ENCODE results near the gene PARP16.

PARP16 gene

GRCh38 chr15:65217526-65218482, 68.9 kb downstream of the PARP16 start:
- no peak for DNase-seq (ENCODE audit: low read depth, low spot score)
- ChIA-PET POLR2A (no interaction called here), CTCF (interaction anchor here (1.1 to 1.4 kb wide), 2 partner anchors 29 to 54 kb away, joined by 3 to 6 read pairs; no protein-coding TSS in a partner anchor)

DNA sequence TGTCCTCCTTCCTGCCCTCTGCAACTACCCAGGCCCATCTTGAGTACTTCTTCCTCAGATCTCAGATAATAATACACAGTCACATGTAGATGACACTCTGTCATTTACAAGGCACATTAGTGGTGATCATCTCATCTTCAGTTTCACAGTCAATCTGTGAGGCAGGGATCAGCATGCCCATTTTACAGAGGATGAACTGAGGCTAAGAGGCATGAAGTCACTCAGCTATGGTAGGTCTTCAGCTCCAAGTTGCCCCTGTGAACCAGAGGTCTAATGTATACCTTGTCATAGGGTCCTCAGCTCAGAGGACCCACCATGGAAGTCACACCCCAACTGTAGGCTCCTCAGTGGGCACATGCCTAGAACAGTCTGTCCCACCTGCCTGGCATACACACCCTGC, 71.2 kb downstream of the PARP16 start:
- no peak overlapping the region for H3K4me3 ChIP-seq (ENCODE audit: low read depth, low read length)
- no peak for DNase-seq (ENCODE audit: low read depth, low spot score)
- ChIA-PET CTCF (interaction anchor here (0.6 to 1.2 kb wide), 3 partner anchors 10 to 71 kb away, joined by 3 to 6 read pairs (median 3); partner anchors contain the start of gene PARP16), POLR2A (interaction anchor here (0.6 kb wide), 1 partner anchor 89 kb away, joined by 4 read pairs; the partner anchor contains the start of gene RNU5B-1)
- TF ChIP-seq, protein P1, sequence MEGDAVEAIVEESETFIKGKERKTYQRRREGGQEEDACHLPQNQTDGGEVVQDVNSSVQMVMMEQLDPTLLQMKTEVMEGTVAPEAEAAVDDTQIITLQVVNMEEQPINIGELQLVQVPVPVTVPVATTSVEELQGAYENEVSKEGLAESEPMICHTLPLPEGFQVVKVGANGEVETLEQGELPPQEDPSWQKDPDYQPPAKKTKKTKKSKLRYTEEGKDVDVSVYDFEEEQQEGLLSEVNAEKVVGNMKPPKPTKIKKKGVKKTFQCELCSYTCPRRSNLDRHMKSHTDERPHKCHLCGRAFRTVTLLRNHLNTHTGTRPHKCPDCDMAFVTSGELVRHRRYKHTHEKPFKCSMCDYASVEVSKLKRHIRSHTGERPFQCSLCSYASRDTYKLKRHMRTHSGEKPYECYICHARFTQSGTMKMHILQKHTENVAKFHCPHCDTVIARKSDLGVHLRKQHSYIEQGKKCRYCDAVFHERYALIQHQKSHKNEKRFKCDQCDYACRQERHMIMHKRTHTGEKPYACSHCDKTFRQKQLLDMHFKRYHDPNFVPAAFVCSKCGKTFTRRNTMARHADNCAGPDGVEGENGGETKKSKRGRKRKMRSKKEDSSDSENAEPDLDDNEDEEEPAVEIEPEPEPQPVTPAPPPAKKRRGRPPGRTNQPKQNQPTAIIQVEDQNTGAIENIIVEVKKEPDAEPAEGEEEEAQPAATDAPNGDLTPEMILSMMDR (IDR thresholded peaks at IDR 0.05; ENCODE audit: insufficient read depth, low read length, missing control alignments) = no peak

More at GRCh38 chr15:65217526-65218482, 68.9 kb downstream of the PARP16 start:
- no peak overlapping the region for H3K4me3 ChIP-seq (ENCODE audit: low read depth, low read length)
- TF ChIP-seq, protein P1 (IDR thresholded peaks at IDR 0.05; ENCODE audit: insufficient read depth, low read length, missing control alignments) = no peak

- POLR2A ChIA-PET = no interaction called here
- CTCF ChIA-PET = no interaction called here
- no peak overlapping the region for H3K4me3 ChIP-seq (ENCODE audit: low read depth, low read length)
- DNase-seq (ENCODE audit: low read depth, low spot score) = no peak
- TF ChIP-seq, protein P1 (IDR thresholded peaks at IDR 0.05; ENCODE audit: insufficient read depth, low read length, missing control alignments) = no peak
These were observed 72.7 kb downstream of the PARP16 start for GRCh38 chr15:65214010-65214409.

- POLR2A ChIA-PET = no interaction called here
- CTCF ChIA-PET = interaction anchor here (1.3 kb wide), 1 partner anchor 15 kb away, joined by 4 read pairs; no protein-coding TSS in a partner anchor
- H3K4me3 ChIP-seq (ENCODE audit: low read depth, low read length) = no peak overlapping the region
- DNase-seq (ENCODE audit: low read depth, low spot score) = no peak
- TF ChIP-seq, protein P1 (IDR thresholded peaks at IDR 0.05; ENCODE audit: insufficient read depth, low read length, missing control alignments) = no peak
These were observed 73.4 kb downstream of the PARP16 start for GRCh38 chr15:65213241-65213640.

DNA sequence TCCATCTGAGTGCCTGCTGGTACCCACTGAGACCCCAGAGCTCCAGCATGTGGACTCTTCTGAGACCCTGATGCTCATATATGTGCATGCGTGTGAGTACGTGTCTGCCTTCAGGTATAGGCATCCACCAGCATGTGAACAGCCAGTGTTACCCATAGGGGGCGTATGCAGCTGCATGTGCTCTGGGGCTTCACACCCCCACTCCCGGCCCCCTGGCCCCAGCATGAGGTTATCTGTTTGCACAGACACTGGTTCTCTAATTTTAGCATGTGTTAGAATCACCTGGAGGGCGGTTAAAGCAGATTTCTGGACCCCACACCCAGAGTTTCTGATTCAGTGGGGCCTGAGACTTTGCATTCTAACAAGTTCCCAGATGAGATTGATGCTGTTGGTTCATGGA, 74.6 kb downstream of the PARP16 start:
- DNase-seq (ENCODE audit: low read depth, low spot score) = no peak
- CTCF ChIA-PET = interaction anchor here (1.0 to 1.8 kb wide), 4 partner anchors 9 to 59 kb away, joined by 3 to 6 read pairs (median 5); no protein-coding TSS in a partner anchor
- TF ChIP-seq, protein P1 (IDR thresholded peaks at IDR 0.05; ENCODE audit: insufficient read depth, low read length, missing control alignments) = peak; percentile 24
- POLR2A ChIA-PET = interaction anchor here (1.1 kb wide), 1 partner anchor 93 kb away, joined by 8 read pairs; the partner anchor contains the start of gene RNU5B-1
- no peak overlapping the region for H3K4me3 ChIP-seq (ENCODE audit: low read depth, low read length)

GRCh38 chr15:65211482-65211982, 75.2 kb downstream of the PARP16 start:
- ChIA-PET POLR2A (interaction anchor here (1.1 kb wide), 1 partner anchor 94 kb away, joined by 8 read pairs; the partner anchor contains the start of gene RNU5B-1), CTCF (interaction anchor here (1.0 to 1.8 kb wide), 3 partner anchors 10 to 60 kb away, joined by 3 to 6 read pairs (median 6); no protein-coding TSS in a partner anchor)
- TF ChIP-seq, protein P1 (IDR thresholded peaks at IDR 0.05; ENCODE audit: insufficient read depth, low read length, missing control alignments) = no peak
- H3K4me3 ChIP-seq (ENCODE audit: low read depth, low read length) = no peak overlapping the region
- no peak for DNase-seq (ENCODE audit: low read depth, low spot score)

All from AG04449 (cell line).